ENCODE results near the gene TASL.
"Not testable (repeated sequence)": the region's sequence is repeated elsewhere in the genome, so short reads cannot be mapped to it uniquely, and the experiment has no call there.

TASL gene

GRCh38 chrX:30576881-30577280 is 685 bp downstream of the TASL start:
- DNase-seq (ENCODE audit: low read depth), result no peak

- DNase-seq (ENCODE audit: low read depth), result no peak
These were observed 4.4 kb downstream of the TASL start for GRCh38 chrX:30573125-30573524.

GRCh38 chrX:30572678-30573077 is 4.9 kb downstream of the TASL start:
- no peak for DNase-seq (ENCODE audit: low read depth)

GRCh38 chrX:30572004-30572403 is 5.6 kb downstream of the TASL start:
- DNase-seq (ENCODE audit: low read depth), result no peak

GRCh38 chrX:30570505-30570904 is 7.1 kb downstream of the TASL start:
- DNase-seq (ENCODE audit: low read depth), result no peak

- DNase-seq (ENCODE audit: low read depth), result no peak
These were observed 9.4 kb downstream of the TASL start for GRCh38 chrX:30568136-30568535.

GRCh38 chrX:30563070-30563469 is 14.5 kb downstream of the TASL start:
- not testable (repeated sequence) for DNase-seq (ENCODE audit: low read depth)

- DNase-seq (ENCODE audit: low read depth), result no peak
These were observed 16.4 kb downstream of the TASL start for GRCh38 chrX:30561191-30561590.

GRCh38 chrX:30538271-30538670 is 39.3 kb downstream of the TASL start:
- no peak for DNase-seq (ENCODE audit: low read depth)

GRCh38 chrX:30533835-30534234 is 43.7 kb downstream of the TASL start:
- DNase-seq (ENCODE audit: low read depth), result no peak

- DNase-seq (ENCODE audit: low read depth), result no peak
These were observed 44.3 kb downstream of the TASL start for GRCh38 chrX:30533266-30533665.

GRCh38 chrX:30530606-30531005 is 47.0 kb downstream of the TASL start:
- no peak for DNase-seq (ENCODE audit: low read depth)

GRCh38 chrX:30525732-30526131 is 51.8 kb downstream of the TASL start:
- no peak for DNase-seq (ENCODE audit: low read depth)

- no peak for DNase-seq (ENCODE audit: low read depth)
These were observed 56.0 kb downstream of the TASL start for GRCh38 chrX:30521440-30522182.

GRCh38 chrX:30513284-30513683 is 64.3 kb downstream of the TASL start:
- no peak for DNase-seq (ENCODE audit: low read depth)
